T1000 (cell line): ENCODE results near the gene TTC34.

Experiments
- DNase-seq: peaks from one replicate; lab custom pipeline; 2025; ENCODE audit warnings: mixed read lengths; lab: John Stamatoyannopoulos, UW

The TTC34 gene, protein sequence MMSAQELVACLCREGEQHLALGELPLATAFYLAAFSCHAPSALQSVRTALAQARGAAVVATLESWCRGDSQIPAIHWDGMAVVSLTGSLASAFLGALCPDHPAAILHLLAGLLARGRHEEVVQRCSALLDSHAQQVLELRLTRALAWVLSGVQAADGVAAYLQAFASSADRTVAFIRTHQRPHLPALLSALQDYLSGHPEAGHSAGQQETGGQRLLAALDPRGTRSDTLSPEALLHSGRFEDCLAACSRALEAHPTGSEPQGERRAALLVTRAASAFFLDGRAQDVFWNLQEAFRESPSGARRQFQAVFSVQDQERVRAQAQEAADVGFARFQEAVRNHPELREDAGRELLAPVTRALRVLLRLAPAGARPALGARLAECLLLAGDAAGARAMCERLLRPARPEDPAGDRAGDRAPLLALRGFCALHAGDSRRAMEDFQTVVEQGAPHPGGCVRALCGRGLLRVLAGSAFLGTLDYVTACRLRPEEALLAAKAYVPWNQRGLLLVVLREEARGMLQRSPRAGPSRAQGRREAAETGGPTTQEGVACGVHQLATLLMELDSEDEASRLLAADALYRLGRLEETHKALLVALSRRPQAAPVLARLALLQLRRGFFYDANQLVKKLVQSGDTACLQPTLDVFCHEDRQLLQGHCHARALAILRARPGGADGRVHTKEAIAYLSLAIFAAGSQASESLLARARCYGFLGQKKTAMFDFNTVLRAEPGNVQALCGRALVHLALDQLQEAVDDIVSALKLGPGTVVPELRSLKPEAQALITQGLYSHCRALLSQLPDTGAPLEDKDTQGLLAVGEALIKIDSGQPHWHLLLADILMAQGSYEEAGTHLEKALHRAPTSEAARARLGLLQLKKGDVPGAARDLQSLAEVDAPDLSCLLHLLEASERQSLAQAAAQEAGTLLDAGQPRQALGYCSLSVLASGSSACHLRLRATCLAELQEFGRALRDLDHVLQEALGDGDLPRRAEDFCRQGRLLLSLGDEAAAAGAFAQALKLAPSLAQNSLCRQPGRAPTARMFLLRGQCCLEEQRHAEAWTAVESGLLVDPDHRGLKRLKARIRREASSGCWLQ

DNA sequence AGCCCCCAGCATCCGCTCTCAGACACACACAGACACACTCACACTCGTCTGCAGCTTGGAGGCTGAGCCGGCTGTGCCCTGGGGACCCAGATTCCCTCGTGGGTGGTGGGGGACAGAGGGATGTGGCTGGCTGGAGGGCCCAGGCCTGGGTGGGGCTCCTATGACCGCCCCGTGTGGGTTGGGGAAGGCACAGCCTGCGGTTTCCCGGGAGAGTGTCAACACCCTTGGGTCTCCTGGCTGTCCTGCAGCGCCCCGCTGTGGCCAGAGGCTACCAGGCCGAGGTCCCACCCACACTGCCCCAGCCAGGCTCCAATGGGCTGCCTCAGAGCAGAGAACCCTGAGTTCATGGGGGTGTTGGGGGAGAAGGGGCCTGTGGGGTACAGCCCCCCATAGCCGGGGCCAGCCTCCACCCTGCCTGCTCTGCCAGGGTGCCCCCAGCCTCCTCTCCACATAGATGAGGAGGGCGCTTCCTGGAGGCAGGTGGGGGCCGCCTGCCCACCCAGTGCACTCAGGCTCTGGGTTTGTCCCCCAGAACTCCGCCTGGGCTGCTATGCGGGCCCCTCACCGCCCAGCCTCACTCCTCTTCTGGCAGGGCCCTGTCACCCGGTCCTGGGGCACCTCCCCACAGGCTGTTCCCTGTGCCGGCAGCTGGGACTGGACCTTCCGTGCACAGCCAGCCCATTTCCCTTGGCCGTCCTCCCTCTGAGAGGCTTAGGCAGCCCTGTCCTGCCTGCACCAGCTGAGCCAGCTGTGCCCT is at the start of gene TTC34:
TSS of gene TTC34 (minus strand) at position 159 of the 757 bp plus-strand sequence. CDS start 866 bp downstream, outside the sequence.
- DNase-seq: no peak

GRCh38 chr1:2850502-2850901 is 49.0 kb upstream of the TTC34 start:
- DNase-seq: no peak

DNA sequence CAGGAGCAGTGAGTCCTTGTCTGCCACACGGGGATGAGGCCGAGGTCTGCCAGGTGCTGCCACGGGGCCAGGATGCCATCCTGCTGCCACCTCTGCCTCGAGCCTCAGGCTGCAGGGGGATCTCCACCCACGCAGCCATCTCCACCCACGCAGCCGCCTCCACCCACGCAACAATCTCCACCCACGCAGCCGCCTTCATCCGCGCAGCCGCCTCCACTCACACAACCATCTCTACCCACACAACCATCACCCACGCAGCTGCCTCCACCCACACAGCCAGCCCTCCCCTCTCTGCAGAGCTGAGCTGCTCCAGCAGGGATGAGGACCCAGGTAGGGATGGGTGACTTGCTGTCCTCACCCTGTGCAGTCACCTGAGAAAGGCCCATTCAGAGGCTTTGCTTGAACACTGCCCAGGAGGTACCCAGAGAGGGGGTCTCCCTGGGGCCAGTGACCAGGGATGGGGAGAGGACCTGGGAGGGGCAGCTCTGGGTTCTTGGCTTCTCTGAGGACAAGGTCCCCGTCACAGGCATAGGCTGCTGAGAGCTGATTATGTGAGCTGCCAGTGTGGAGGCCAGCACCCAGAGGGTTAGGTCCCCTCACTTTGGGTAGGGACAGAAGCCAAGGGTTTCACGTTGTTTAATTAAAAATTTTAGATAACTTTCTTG is 46.6 kb upstream of the TTC34 start:
- DNase-seq: no peak

GRCh38 chr1:2847086-2847985 is 45.8 kb upstream of the TTC34 start:
- no peak for DNase-seq

GRCh38 chr1:2845869-2846268 is 44.4 kb upstream of the TTC34 start:
- DNase-seq: no peak

- DNase-seq: no peak
Measured at GRCh38 chr1:2840036-2840809, 38.7 kb upstream of the TTC34 start.

- no peak for DNase-seq
Measured at GRCh38 chr1:2837823-2838222, 36.3 kb upstream of the TTC34 start.

DNA sequence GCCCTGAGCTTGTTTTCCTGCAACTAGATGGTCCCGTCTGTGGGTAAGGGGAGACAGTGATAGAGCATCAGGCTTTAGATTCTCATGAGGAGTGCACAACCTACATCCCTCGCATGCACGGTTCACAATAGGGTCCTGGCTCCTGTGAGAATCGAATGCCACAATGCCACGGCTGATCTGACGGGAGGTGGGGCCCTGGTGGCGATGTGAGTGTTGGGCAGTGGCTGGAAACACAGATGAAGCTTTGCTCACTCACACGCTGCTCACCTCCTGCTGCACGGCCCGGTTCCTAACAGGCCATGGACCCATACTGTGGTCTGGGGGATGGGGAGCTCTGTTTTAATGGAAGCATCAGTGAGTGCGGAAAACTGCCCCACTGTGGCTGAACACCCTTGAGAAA is 35.8 kb upstream of the TTC34 start:
- no peak for DNase-seq

GRCh38 chr1:2836333-2836970 is 35.0 kb upstream of the TTC34 start:
- DNase-seq: no peak

GRCh38 chr1:2835650-2836159 is 34.2 kb upstream of the TTC34 start:
- DNase-seq: no peak

- DNase-seq: no peak
Measured at GRCh38 chr1:2834741-2835564, 33.5 kb upstream of the TTC34 start.

DNA sequence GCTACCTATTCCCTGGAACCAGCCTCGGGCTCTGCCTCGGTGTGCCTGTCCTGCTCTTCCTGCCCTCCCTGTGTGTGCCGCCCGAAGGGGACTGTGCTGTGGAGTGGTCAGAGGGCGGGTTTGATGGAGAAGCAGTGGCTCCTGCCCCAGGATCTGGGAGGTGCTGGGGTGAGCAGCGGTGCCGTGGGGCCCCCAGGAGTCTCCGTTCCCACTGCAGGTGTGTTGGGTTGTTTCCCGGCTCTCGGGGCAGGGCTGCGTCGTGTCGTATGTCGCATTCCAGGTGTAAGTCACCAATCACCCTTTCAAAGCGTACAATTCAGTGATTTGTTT is 32.6 kb upstream of the TTC34 start:
- DNase-seq: no peak

- no peak for DNase-seq
Measured at GRCh38 chr1:2833454-2834145, 32.1 kb upstream of the TTC34 start.

GRCh38 chr1:2832506-2833453 is 31.3 kb upstream of the TTC34 start:
- DNase-seq: no peak

- DNase-seq: no peak
Measured at GRCh38 chr1:2831596-2832212, 30.2 kb upstream of the TTC34 start.
